Ovary (tissue), 9 donors: ENCODE data around the gene KIF1C. TPM values are rescaled to one million over a fixed set of nuclear protein-coding genes. Genes with fewer than 3 reads are reported as not detected.

Experiments
- DNase-seq, 5 donors: peaks; one replicate each; pipeline ENCODE4 v3.0.0-alpha.2; 2019 to 2020
- H3K27ac ChIP-seq, 2 donors: fragments of 200-600 bp; one replicate each; pipeline versions ENCODE4 v1.5.1 to v1.8.0; 2019 to 2022
- H3K27me3 ChIP-seq: fragments of 200-600 bp; one replicate; pipeline ENCODE4 v1.8.0; 2022
- H3K36me3 ChIP-seq: fragments of 200-600 bp; sonication (generic); one replicate; pipeline ENCODE4 v1.5.1; 2019
- H3K4me1 ChIP-seq: one replicate; pipeline ENCODE4 v1.8.1; 2013; ENCODE audit warnings: mild to moderate bottlenecking, moderate library complexity; ENCODE audit not compliant: insufficient read depth
- H3K4me3 ChIP-seq: fragments of 200-600 bp; sonication (generic); one replicate; pipeline ENCODE4 v1.5.1; 2017
- H3K9me3 ChIP-seq, 2 donors: fragments of 200-600 bp in 1 of 2; sonication (generic) in 1 of 2; one replicate each; pipeline versions ENCODE4 v1.5.1 to v1.8.1; 2013 to 2019; ENCODE audit warnings: mild to moderate bottlenecking in 1 of 2, moderate library complexity in 1 of 2
- CTCF ChIP-seq, 3 donors: fragments of 450-650 bp in 2 of 3; fragments of 200-600 bp in 1 of 3; IDR thresholded peaks; one replicate each; pipeline versions ENCODE4 v1.5.1 to v1.8.0; 2016 to 2022; ENCODE audit warnings: antibody characterized with exemption in 3 of 3, mild to moderate bottlenecking in 1 of 3
- EP300 ChIP-seq: sonication (generic); formaldehyde crosslinking; IDR thresholded peaks from one replicate; pipeline ENCODE4 v1.6.1; 2017; ENCODE audit warnings: antibody characterized with exemption
- POLR2A ChIP-seq: fragments of 450-650 bp; IDR thresholded peaks from one replicate; pipeline ENCODE4 v1.6.1; 2017; ENCODE audit warnings: antibody characterized with exemption, mild to moderate bottlenecking, moderate library complexity
- WGBS, 3 donors: extraction: QIAGEN DNeasy Blood & Tissue Kit in 1 of 3; methylation state at CpG; one replicate each; pipeline versions ENCODE4 v1.1.5 to v1.1.7; 2013 to 2017; 5-methylcytosine and 5-hydroxymethylcytosine counted together
- intact Hi-C, 4 donors: fragments of 100-400 bp; cut with DNase I; formaldehyde crosslinking; loops; one replicate each; pipeline versions ENCODE4 v1.11.0 to v1.15.1; 2022 to 2023
- polyA plus RNA-seq, 2 donors: library from polyadenylated mRNA; stranded (reverse); fragments of 200-250 nt in 1 of 2; fragments of 350-450 nt in 1 of 2; fragmentation: Illumina TruSeq in 1 of 2; extraction: RNeasy Lipid Tissue Mini Kit (QIAGEN cat#74804) in 1 of 2; gene quantifications; one replicate each; pipeline ENCODE4 v1.2.3, GENCODE V29; 2013 to 2014
- total RNA-seq, 7 donors: library from RNA; depleted of rRNA in 2 of 7; stranded (reverse); fragments of >200 nt in 2 of 7; fragmentation: NEBNext Ultra II Directional in 3 of 7; extraction: Animal tissue kit (Norgen Biotek cat#: 25700) in 3 of 7; gene quantifications; one replicate each; pipeline versions ENCODE4 v1.1.0 to v1.2.4, GENCODE V29; 2016 to 2023
- donor health status: DM: no; HTN: no; CAD: no; lungs with moderate emphysema.
- donor health status: DM: no; HTN: no; CAD: no.
- donor health status: Bipolar disorder and iron deficiency.
- donor health status: DM: yes; HTN: yes; CAD: no.
- donor health status: DM: no; HTN: no; CAD: no.
- donor health status: DM: yes; HTN: yes; CAD: no.

KIF1C gene
- total and polyA plus RNA-seq, 9 donors = 17.5 to 129 (median 90.3) TPM

GRCh38 chr17:5044630-5045029 lies 46.9 kb downstream of the KIF1C start:
- intact Hi-C loops = no loop called here
- H3K4me3 ChIP-seq = no peak overlapping the region
- no peaks in the 10 kb centered on the region for H3K9me3 ChIP-seq
- DNase-seq = no peak
- WGBS, 3 donors = 89 to 92% (median 90%) methylated on average over 4 to 5 of the region's 5 CpGs
- H3K4me1 ChIP-seq = peaks cover 2% of the 10 kb centered on the region
- H3K27ac ChIP-seq = no peak overlapping the region
- H3K27me3 ChIP-seq = no peaks in the 10 kb centered on the region
- H3K36me3 ChIP-seq = no peaks in the 10 kb centered on the region
- TF ChIP-seq POLR2A (no peak), CTCF (IDR thresholded peaks at IDR 0.05) (no peak), EP300 (no peak)

GRCh38 chr17:5045496-5045895 lies 47.7 kb downstream of the KIF1C start:
- no peak for TF ChIP-seq POLR2A
- TF ChIP-seq CTCF (IDR thresholded peaks at IDR 0.05) = no peak
- no peak for TF ChIP-seq EP300
- Histone ChIP-seq H3K27me3 (no peaks in the 10 kb centered on the region), H3K4me3 (no peak overlapping the region), H3K36me3 (no peaks in the 10 kb centered on the region), H3K4me1 (peaks cover 6% of the 10 kb centered on the region), H3K27ac (no peak overlapping the region), H3K9me3 (no peaks in the 10 kb centered on the region)
- no peak for DNase-seq
- intact Hi-C loops = no loop called here
- WGBS, 3 donors = 84 to 90% (median 88%) methylated on average over 6 of the region's 6 CpGs

GRCh38 chr17:5047446-5047845 lies 49.7 kb downstream of the KIF1C start:
- Histone ChIP-seq H3K36me3 (no peaks in the 10 kb centered on the region), H3K4me1 (peaks cover 6% of the 10 kb centered on the region), H3K27me3 (no peaks in the 10 kb centered on the region), H3K9me3 (no peaks in the 10 kb centered on the region), H3K27ac (no peak overlapping the region), H3K4me3 (no peak overlapping the region)
- no peak for DNase-seq
- intact Hi-C loops = no loop called here
- TF ChIP-seq EP300 (no peak), POLR2A (no peak), CTCF (IDR thresholded peaks at IDR 0.05) (no peak)
- 13 to 15% (median 13%) methylated on average over 2 of the region's 2 CpGs for WGBS, 3 donors

- DNase-seq = no peak
- Histone ChIP-seq H3K27me3 (no peaks in the 10 kb centered on the region), H3K4me3 (no peak overlapping the region), H3K9me3 (no peaks in the 10 kb centered on the region), H3K36me3 (no peaks in the 10 kb centered on the region), H3K27ac (no peak overlapping the region), H3K4me1 (peaks cover 6% of the 10 kb centered on the region)
- 50 to 56% (median 53%) methylated on average over 5 of the region's 5 CpGs for WGBS, 3 donors
- TF ChIP-seq POLR2A = no peak
- no peak for TF ChIP-seq CTCF (IDR thresholded peaks at IDR 0.05)
- TF ChIP-seq EP300 = no peak
- intact Hi-C loops = no loop called here
These were observed 51.6 kb downstream of the KIF1C start for GRCh38 chr17:5049314-5049841.
